MCF 10A (cell line): ENCODE results near the gene COL6A3. TPM values are rescaled to one million over a fixed set of nuclear protein-coding genes. Genes with fewer than 3 reads are reported as not detected.

Experiments used
- BruUV-seq: library from RNA; stranded (reverse); fragments of 400-500 nt; replicated peaks from 2 replicates; lab custom pipeline; 2021; lab: Mats Ljungman, UMichigan
- CTCF ChIA-PET: fragments of 300-600 bp; sonication (Branson Sonifier 250); formaldehyde crosslinking; extraction: SDS; loops from one replicate; lab custom pipeline; 2021; ENCODE audit warnings: antibody characterized with exemption, inconsistent platforms; lab: Yijun Ruan, JAX
- POLR2A ChIA-PET: fragments of 300-600, 350-650 bp; sonication (Branson Sonifier 250); formaldehyde crosslinking; extraction: SDS; loops from one replicate; lab custom pipeline; 2020; ENCODE audit warnings: antibody characterized with exemption, inconsistent platforms; lab: Yijun Ruan, JAX
- DNase-seq: peaks from one replicate; pipeline ENCODE4 v3.0.0-alpha.2; 2018; ENCODE audit not compliant: unreplicated experiment
- H3K27ac Mint-ChIP-seq: one replicate; pipeline ENCODE4 v1.8.0; 2022; ENCODE audit warnings: mild to moderate bottlenecking, low read depth, mixed read lengths; ENCODE audit not compliant: unreplicated experiment
- H3K27me3 Mint-ChIP-seq: one replicate; pipeline ENCODE4 v1.8.0; 2022; ENCODE audit warnings: mixed read lengths; ENCODE audit not compliant: insufficient read depth, unreplicated experiment
- H3K36me3 Mint-ChIP-seq: one replicate; pipeline ENCODE4 v1.8.0; 2022; ENCODE audit warnings: mild to moderate bottlenecking, moderate library complexity, mixed read lengths; ENCODE audit not compliant: insufficient read depth, unreplicated experiment
- H3K4me1 Mint-ChIP-seq: one replicate; pipeline ENCODE4 v1.8.0; 2022; ENCODE audit warnings: mixed read lengths; ENCODE audit not compliant: insufficient read depth, unreplicated experiment
- H3K4me3 Mint-ChIP-seq: one replicate; pipeline ENCODE4 v1.8.0; 2022; ENCODE audit warnings: mild to moderate bottlenecking, moderate library complexity, mixed read lengths; ENCODE audit not compliant: unreplicated experiment
- H3K9me3 Mint-ChIP-seq: one replicate; pipeline ENCODE4 v1.8.0; 2022; ENCODE audit warnings: mixed read lengths; ENCODE audit not compliant: unreplicated experiment
- intact Hi-C: fragments of 100-400 bp; cut with micrococcal nuclease; formaldehyde crosslinking; loops from 2 replicates; pipeline ENCODE4 v1.14.1; 2022
- total RNA-seq: library from RNA; stranded (reverse); gene quantifications from 2 replicates; pipeline ENCODE4 v1.2.3, GENCODE V29; 2022
- TF ChIP-seq, protein P1 (sequence below): fragments of 200-600 bp; IDR thresholded peaks from one replicate; pipeline ENCODE4 v1.8.0; 2022; ENCODE audit warnings: antibody characterized with exemption, mild to moderate bottlenecking; ENCODE audit not compliant: unreplicated experiment

Gene COL6A3
- total RNA-seq, 1 experiment from 2014 or later, result 0.19 TPM

DNA sequence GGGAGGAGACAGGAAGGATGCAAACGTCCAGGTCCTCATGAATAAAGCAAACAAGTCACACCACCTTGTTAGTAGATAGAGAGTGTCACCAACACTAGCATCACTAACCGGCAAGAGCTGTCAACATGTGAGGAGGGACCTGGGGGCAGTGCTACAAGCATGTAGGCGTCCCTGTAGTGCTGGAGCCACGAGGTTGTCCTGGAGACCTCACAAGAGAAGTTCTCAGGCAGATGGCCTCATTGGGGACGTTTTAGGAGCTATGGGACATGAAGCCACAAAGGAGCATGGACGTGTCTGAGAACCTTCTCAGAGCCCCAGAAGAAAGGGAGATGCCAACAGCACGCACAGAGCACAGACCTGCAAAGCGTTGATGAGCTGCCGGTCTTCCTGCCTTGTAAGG is 70.0 kb downstream of the COL6A3 start:
- DNase-seq, result no peak
- ChIA-PET POLR2A (no interaction called here), CTCF (interaction anchor here (0.6 kb wide), 1 partner anchor 66 kb away, joined by 3 read pairs; no protein-coding TSS in a partner anchor)
- TF ChIP-seq, protein P1, sequence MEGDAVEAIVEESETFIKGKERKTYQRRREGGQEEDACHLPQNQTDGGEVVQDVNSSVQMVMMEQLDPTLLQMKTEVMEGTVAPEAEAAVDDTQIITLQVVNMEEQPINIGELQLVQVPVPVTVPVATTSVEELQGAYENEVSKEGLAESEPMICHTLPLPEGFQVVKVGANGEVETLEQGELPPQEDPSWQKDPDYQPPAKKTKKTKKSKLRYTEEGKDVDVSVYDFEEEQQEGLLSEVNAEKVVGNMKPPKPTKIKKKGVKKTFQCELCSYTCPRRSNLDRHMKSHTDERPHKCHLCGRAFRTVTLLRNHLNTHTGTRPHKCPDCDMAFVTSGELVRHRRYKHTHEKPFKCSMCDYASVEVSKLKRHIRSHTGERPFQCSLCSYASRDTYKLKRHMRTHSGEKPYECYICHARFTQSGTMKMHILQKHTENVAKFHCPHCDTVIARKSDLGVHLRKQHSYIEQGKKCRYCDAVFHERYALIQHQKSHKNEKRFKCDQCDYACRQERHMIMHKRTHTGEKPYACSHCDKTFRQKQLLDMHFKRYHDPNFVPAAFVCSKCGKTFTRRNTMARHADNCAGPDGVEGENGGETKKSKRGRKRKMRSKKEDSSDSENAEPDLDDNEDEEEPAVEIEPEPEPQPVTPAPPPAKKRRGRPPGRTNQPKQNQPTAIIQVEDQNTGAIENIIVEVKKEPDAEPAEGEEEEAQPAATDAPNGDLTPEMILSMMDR, result no peak
- Mint-ChIP-seq H3K27me3 (no peaks in the 10 kb centered on the region), H3K9me3 (no peaks in the 10 kb centered on the region), H3K27ac (no peak overlapping the region), H3K4me1 (peaks cover 5% of the 10 kb centered on the region), H3K36me3 (no peaks in the 10 kb centered on the region), H3K4me3 (no peak overlapping the region)
- intact Hi-C loops, result no loop called here
- no TSS peak for BruUV-seq

DNA sequence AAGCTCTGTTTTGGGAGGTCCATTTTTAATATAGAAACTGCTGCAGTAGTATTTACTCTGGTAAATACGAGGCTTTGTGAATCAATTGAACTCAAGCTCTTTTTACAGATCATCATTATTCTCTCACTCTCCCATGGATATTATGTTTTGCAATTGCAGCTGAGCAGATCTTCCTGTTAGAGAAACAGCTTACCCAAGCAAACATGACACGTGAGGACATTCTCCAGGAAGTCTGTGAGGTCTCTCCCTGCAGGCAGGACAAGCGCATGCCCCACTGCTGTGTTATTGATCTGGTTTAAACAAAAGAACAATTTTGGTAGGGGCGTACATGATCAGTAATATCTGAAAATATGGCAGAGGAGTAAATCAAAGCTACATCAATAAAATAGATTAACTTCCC is 72.1 kb downstream of the COL6A3 start:
- ChIA-PET POLR2A (no interaction called here), CTCF (interaction anchor here (1.2 kb wide), 1 partner anchor 11 kb away, joined by 4 read pairs; no protein-coding TSS in a partner anchor)
- Mint-ChIP-seq H3K4me1 (peaks cover 5% of the 10 kb centered on the region), H3K4me3 (no peak overlapping the region), H3K27me3 (no peaks in the 10 kb centered on the region), H3K9me3 (no peaks in the 10 kb centered on the region), H3K36me3 (no peaks in the 10 kb centered on the region), H3K27ac (no peak overlapping the region)
- no TSS peak for BruUV-seq
- intact Hi-C loops, result no loop called here
- TF ChIP-seq, protein P1, result no peak
- no peak for DNase-seq

DNA sequence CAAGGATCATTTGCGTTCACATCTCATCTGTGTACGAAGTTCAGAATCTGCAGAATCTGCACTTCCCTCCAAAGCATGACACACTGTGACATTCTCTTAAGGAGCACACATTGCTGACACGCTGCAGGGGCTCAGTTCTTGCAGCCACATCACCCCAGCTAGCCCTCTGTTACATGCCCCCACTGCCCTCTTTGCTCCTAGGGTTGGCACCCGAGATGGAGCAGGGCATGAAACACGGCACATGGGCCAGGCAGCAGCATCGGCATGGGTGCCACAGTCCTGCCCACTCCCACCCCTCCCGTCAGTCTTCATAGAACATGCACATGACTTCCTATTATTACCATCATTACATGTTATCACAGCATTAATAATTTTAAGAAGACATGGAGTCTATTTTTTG is 76.4 kb downstream of the COL6A3 start:
- no TSS peak for BruUV-seq
- H3K9me3 Mint-ChIP-seq, result no peaks in the 10 kb centered on the region
- H3K36me3 Mint-ChIP-seq, result no peaks in the 10 kb centered on the region
- TF ChIP-seq, protein P1, result no peak
- ChIA-PET POLR2A (no interaction called here), CTCF (interaction anchor here (0.7 to 1.0 kb wide), 2 partner anchors 72 to 174 kb away, joined by 3 read pairs; no protein-coding TSS in a partner anchor)
- no peak for DNase-seq
- no peaks in the 10 kb centered on the region for H3K27me3 Mint-ChIP-seq
- H3K4me3 Mint-ChIP-seq, result no peak overlapping the region
- H3K4me1 Mint-ChIP-seq, result peaks cover 5% of the 10 kb centered on the region
- no peak overlapping the region for H3K27ac Mint-ChIP-seq
- intact Hi-C loops, result no loop called here

DNA sequence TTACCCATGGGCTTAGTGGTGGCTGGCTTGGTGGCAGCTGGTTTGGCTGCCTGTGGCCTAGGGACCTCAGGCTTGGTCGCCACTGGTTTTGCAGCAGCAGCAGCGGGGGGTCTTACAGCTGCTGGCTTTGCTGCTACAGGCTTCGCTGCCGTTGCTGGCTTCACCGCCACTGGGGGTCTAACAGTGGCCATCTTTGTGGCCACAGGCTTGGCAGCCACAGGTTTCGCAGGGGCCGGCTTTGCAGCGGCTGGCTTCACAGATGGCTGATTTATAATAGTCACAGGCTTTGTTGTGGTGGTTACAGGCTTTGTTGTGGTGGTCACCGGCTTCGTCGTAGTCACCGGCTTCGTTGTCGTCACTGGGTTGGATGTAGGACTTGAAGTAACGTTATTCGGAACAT is 77.8 kb downstream of the COL6A3 start:
- Mint-ChIP-seq H3K27me3 (no peaks in the 10 kb centered on the region), H3K4me1 (no peaks in the 10 kb centered on the region), H3K4me3 (no peak overlapping the region), H3K9me3 (no peaks in the 10 kb centered on the region), H3K27ac (no peak overlapping the region), H3K36me3 (no peaks in the 10 kb centered on the region)
- intact Hi-C loops, result no loop called here
- DNase-seq, result no peak
- BruUV-seq, result no TSS peak
- ChIA-PET POLR2A (interaction anchor here (0.7 kb wide), 1 partner anchor 11 kb away, joined by 3 read pairs; no protein-coding TSS in a partner anchor), CTCF (interaction anchor here (0.6 to 1.1 kb wide), 2 partner anchors 14 to 176 kb away, joined by 3 read pairs; no protein-coding TSS in a partner anchor)
- TF ChIP-seq, protein P1, result no peak
